ENCODE results near the gene MMEL1.

MMEL1 gene

GRCh38 chr1:2606881-2607621, 25.8 kb downstream of the MMEL1 start:
- H3K79me2 ChIP-seq (ENCODE audit: low read length), result no peaks in the 10 kb centered on the region
- no peak overlapping the region for H3K4me3 ChIP-seq (ENCODE audit: low read length)
- no peak overlapping the region for H3K4me2 ChIP-seq (ENCODE audit: low read depth, low read length)
- no peak overlapping the region for H3K9ac ChIP-seq (ENCODE audit: low read length)
- H3K9me2 ChIP-seq (replicated peaks; ENCODE audit: insufficient read depth, low read length), result no peaks in the 10 kb centered on the region
- no peaks in the 10 kb centered on the region for H4K20me1 ChIP-seq (ENCODE audit: insufficient read depth, low read length)
- H3F3A ChIP-seq (ENCODE audit: insufficient read depth, low read length), result no peaks in the 10 kb centered on the region
- no peak for DNase-seq
- TF ChIP-seq EZH2 (optimal IDR thresholded peaks at IDR 0.05; ENCODE audit: low read depth, low read length), result no peak
- TF ChIP-seq CTCF (IDR thresholded peaks at IDR 0.05; ENCODE audit: low read length), result no peak
- TF ChIP-seq EZH2phosphoT487 (IDR thresholded peaks at IDR 0.05; ENCODE audit: low read length), result no peak
- no peaks in the 10 kb centered on the region for H3K4me1 ChIP-seq (ENCODE audit: low read length)
- H3K27me3 ChIP-seq (replicated peaks; ENCODE audit: insufficient read depth, low read length), result peaks cover 92% of the 10 kb centered on the region
- no peaks in the 10 kb centered on the region for H3K36me3 ChIP-seq (replicated peaks; ENCODE audit: insufficient read depth, low read length)
- no peak overlapping the region for H2AFZ ChIP-seq (ENCODE audit: low read length)
- H3K27ac ChIP-seq (ENCODE audit: low read length), result no peak overlapping the region
- H3K9me3 ChIP-seq (replicated peaks; ENCODE audit: insufficient read depth, low read length), result no peaks in the 10 kb centered on the region

DNA sequence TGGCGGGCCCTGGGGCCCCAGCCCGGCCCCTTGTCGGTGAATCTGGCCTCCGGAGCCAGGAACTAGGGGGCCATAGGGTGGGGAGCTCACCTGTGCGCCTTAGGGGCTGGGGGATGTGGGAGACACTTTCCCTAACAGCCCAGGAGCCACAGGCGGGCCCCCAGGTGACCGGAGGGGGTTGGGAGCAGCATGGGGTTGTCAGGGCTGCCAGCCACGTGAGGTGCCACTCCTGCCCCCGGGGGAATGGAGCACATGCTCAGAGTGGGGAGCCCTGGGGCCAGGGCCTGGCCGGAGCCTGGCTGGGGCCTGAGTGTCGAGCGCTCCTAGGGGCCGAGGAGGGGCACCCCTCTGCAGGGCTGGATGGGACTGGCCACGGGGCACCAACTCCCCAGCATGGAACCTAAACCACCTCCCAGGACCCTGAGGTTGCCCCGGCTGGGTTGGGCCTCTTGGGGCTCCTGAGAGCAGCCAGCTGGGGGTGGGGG, 26.4 kb downstream of the MMEL1 start:
- Histone ChIP-seq H3K27ac (ENCODE audit: low read length) (no peak overlapping the region), H3K9me3 (replicated peaks; ENCODE audit: insufficient read depth, low read length) (no peaks in the 10 kb centered on the region), H3K4me3 (ENCODE audit: low read length) (no peak overlapping the region), H3K4me2 (ENCODE audit: low read depth, low read length) (no peak overlapping the region), H2AFZ (ENCODE audit: low read length) (no peak overlapping the region), H3K79me2 (ENCODE audit: low read length) (no peaks in the 10 kb centered on the region), H3K27me3 (replicated peaks; ENCODE audit: insufficient read depth, low read length) (peaks cover 92% of the 10 kb centered on the region), H4K20me1 (ENCODE audit: insufficient read depth, low read length) (no peaks in the 10 kb centered on the region), H3K4me1 (ENCODE audit: low read length) (no peaks in the 10 kb centered on the region), H3K36me3 (replicated peaks; ENCODE audit: insufficient read depth, low read length) (no peaks in the 10 kb centered on the region), H3K9me2 (replicated peaks; ENCODE audit: insufficient read depth, low read length) (no peaks in the 10 kb centered on the region), H3F3A (ENCODE audit: insufficient read depth, low read length) (no peaks in the 10 kb centered on the region), H3K9ac (ENCODE audit: low read length) (no peak overlapping the region)
- no peak for DNase-seq
- TF ChIP-seq EZH2phosphoT487 (IDR thresholded peaks at IDR 0.05; ENCODE audit: low read length) (no peak), EZH2 (optimal IDR thresholded peaks at IDR 0.05; ENCODE audit: low read depth, low read length) (no peak), CTCF (IDR thresholded peaks at IDR 0.05; ENCODE audit: low read length) (no peak)

DNA sequence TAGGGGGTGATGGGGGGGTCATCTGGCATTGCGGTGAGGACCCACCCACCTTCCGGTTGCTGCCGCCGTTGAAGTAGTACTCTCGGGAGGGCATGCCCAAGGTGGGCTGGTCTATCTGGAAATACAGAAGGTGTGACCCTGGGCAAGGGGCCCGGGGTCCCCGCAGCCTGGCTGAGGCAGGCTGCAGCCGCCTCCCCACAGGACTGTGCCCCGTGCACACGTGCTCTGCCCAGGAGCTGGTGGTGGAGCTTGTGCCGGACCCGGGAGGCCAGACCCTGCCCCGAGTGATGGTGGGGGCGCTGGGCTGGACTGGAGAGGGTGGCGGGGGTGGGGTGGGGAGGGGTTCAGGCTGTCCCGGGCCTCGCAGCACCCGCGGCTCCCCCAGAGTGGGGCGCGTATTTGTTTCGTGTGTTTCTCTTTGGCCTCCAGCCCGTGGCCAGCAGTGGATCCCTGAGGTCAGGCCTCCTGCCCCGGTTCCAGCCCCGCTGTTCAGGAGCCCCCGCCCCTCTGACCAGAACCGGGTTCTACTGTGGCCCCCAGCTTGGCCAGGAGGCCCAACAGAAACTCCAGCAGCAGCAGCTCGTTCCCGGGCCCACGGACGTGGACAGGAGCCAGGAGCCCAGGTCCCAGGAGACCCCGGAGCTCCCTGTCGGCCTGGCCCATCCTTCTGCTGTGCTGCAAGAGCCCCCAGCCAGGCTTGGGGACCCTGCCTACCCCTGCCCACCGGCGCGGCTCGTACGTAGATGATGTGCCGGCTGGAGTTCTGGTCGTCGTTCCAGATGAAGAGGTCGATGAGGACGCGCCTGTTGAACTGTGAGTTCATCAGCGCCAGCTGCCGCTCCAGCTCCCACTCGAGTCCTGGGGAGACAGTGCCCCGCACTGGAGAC, 27.1 kb downstream of the MMEL1 start:
- H3K9ac ChIP-seq (ENCODE audit: low read length), result no peak overlapping the region
- H3K9me2 ChIP-seq (replicated peaks; ENCODE audit: insufficient read depth, low read length), result no peaks in the 10 kb centered on the region
- H3K4me2 ChIP-seq (ENCODE audit: low read depth, low read length), result no peak overlapping the region
- no peaks in the 10 kb centered on the region for H3K4me1 ChIP-seq (ENCODE audit: low read length)
- H3K79me2 ChIP-seq (ENCODE audit: low read length), result no peaks in the 10 kb centered on the region
- H4K20me1 ChIP-seq (ENCODE audit: insufficient read depth, low read length), result no peaks in the 10 kb centered on the region
- TF ChIP-seq EZH2 (optimal IDR thresholded peaks at IDR 0.05; ENCODE audit: low read depth, low read length) (no peak), EZH2phosphoT487 (IDR thresholded peaks at IDR 0.05; ENCODE audit: low read length) (no peak), CTCF (IDR thresholded peaks at IDR 0.05; ENCODE audit: low read length) (no peak)
- H3K4me3 ChIP-seq (ENCODE audit: low read length), result no peak overlapping the region
- DNase-seq, result no peak
- peaks cover 96% of the 10 kb centered on the region for H3K27me3 ChIP-seq (replicated peaks; ENCODE audit: insufficient read depth, low read length)
- H3K27ac ChIP-seq (ENCODE audit: low read length), result no peak overlapping the region
- H3K36me3 ChIP-seq (replicated peaks; ENCODE audit: insufficient read depth, low read length), result no peaks in the 10 kb centered on the region
- no peaks in the 10 kb centered on the region for H3K9me3 ChIP-seq (replicated peaks; ENCODE audit: insufficient read depth, low read length)
- no peaks in the 10 kb centered on the region for H3F3A ChIP-seq (ENCODE audit: insufficient read depth, low read length)
- no peak overlapping the region for H2AFZ ChIP-seq (ENCODE audit: low read length)
